Measurements from ENCODE around the gene ELK3.

Gene ELK3

GRCh38 chr12:96221391-96221790 lies 27.2 kb downstream of the ELK3 start:
- no peak overlapping the region for H3K4me3 ChIP-seq (ENCODE audit: low read length)
- no peaks in the 10 kb centered on the region for H3K4me1 ChIP-seq (ENCODE audit: control insufficient read depth, insufficient read depth, low read length)
- H3K9me3 ChIP-seq (ENCODE audit: control insufficient read depth, low read length), result no peaks in the 10 kb centered on the region
- no peaks in the 10 kb centered on the region for H3K27me3 ChIP-seq (ENCODE audit: control insufficient read depth, insufficient read depth, low read length)
- no peak overlapping the region for H3K9ac ChIP-seq (ENCODE audit: low read length)
- H3K36me3 ChIP-seq (ENCODE audit: control insufficient read depth, insufficient read depth, low read length), result no peaks in the 10 kb centered on the region

GRCh38 chr12:96223411-96224218 lies 29.4 kb downstream of the ELK3 start:
- Histone ChIP-seq H3K27me3 (ENCODE audit: control insufficient read depth, insufficient read depth, low read length) (no peaks in the 10 kb centered on the region), H3K36me3 (ENCODE audit: control insufficient read depth, insufficient read depth, low read length) (no peaks in the 10 kb centered on the region), H3K9me3 (ENCODE audit: control insufficient read depth, low read length) (no peaks in the 10 kb centered on the region), H3K4me3 (ENCODE audit: low read length) (no peak overlapping the region), H3K4me1 (ENCODE audit: control insufficient read depth, insufficient read depth, low read length) (no peaks in the 10 kb centered on the region), H3K9ac (ENCODE audit: low read length) (no peak overlapping the region)

GRCh38 chr12:96224219-96224615 lies 30.0 kb downstream of the ELK3 start:
- Histone ChIP-seq H3K36me3 (ENCODE audit: control insufficient read depth, insufficient read depth, low read length) (no peaks in the 10 kb centered on the region), H3K4me3 (ENCODE audit: low read length) (no peak overlapping the region), H3K9ac (ENCODE audit: low read length) (no peak overlapping the region), H3K4me1 (ENCODE audit: control insufficient read depth, insufficient read depth, low read length) (no peaks in the 10 kb centered on the region), H3K9me3 (ENCODE audit: control insufficient read depth, low read length) (no peaks in the 10 kb centered on the region), H3K27me3 (ENCODE audit: control insufficient read depth, insufficient read depth, low read length) (no peaks in the 10 kb centered on the region)

- Histone ChIP-seq H3K4me1 (ENCODE audit: control insufficient read depth, insufficient read depth, low read length) (no peaks in the 10 kb centered on the region), H3K36me3 (ENCODE audit: control insufficient read depth, insufficient read depth, low read length) (no peaks in the 10 kb centered on the region), H3K4me3 (ENCODE audit: low read length) (no peak overlapping the region), H3K9me3 (ENCODE audit: control insufficient read depth, low read length) (no peaks in the 10 kb centered on the region), H3K9ac (ENCODE audit: low read length) (no peak overlapping the region), H3K27me3 (ENCODE audit: control insufficient read depth, insufficient read depth, low read length) (no peaks in the 10 kb centered on the region)
Measured at GRCh38 chr12:96225044-96225855, 31.1 kb downstream of the ELK3 start.

- no peak overlapping the region for H3K9ac ChIP-seq (ENCODE audit: low read length)
- no peaks in the 10 kb centered on the region for H3K27me3 ChIP-seq (ENCODE audit: control insufficient read depth, insufficient read depth, low read length)
- H3K4me1 ChIP-seq (ENCODE audit: control insufficient read depth, insufficient read depth, low read length), result no peaks in the 10 kb centered on the region
- H3K9me3 ChIP-seq (ENCODE audit: control insufficient read depth, low read length), result no peaks in the 10 kb centered on the region
- H3K4me3 ChIP-seq (ENCODE audit: low read length), result no peak overlapping the region
- no peaks in the 10 kb centered on the region for H3K36me3 ChIP-seq (ENCODE audit: control insufficient read depth, insufficient read depth, low read length)
Measured at GRCh38 chr12:96225994-96226399, 31.8 kb downstream of the ELK3 start.

GRCh38 chr12:96226401-96226800 lies 32.2 kb downstream of the ELK3 start:
- no peaks in the 10 kb centered on the region for H3K27me3 ChIP-seq (ENCODE audit: control insufficient read depth, insufficient read depth, low read length)
- no peaks in the 10 kb centered on the region for H3K4me1 ChIP-seq (ENCODE audit: control insufficient read depth, insufficient read depth, low read length)
- no peak overlapping the region for H3K9ac ChIP-seq (ENCODE audit: low read length)
- no peaks in the 10 kb centered on the region for H3K36me3 ChIP-seq (ENCODE audit: control insufficient read depth, insufficient read depth, low read length)
- no peaks in the 10 kb centered on the region for H3K9me3 ChIP-seq (ENCODE audit: control insufficient read depth, low read length)
- no peak overlapping the region for H3K4me3 ChIP-seq (ENCODE audit: low read length)

- no peaks in the 10 kb centered on the region for H3K4me1 ChIP-seq (ENCODE audit: control insufficient read depth, insufficient read depth, low read length)
- no peaks in the 10 kb centered on the region for H3K36me3 ChIP-seq (ENCODE audit: control insufficient read depth, insufficient read depth, low read length)
- H3K9ac ChIP-seq (ENCODE audit: low read length), result no peak overlapping the region
- H3K9me3 ChIP-seq (ENCODE audit: control insufficient read depth, low read length), result no peaks in the 10 kb centered on the region
- H3K4me3 ChIP-seq (ENCODE audit: low read length), result no peak overlapping the region
- H3K27me3 ChIP-seq (ENCODE audit: control insufficient read depth, insufficient read depth, low read length), result no peaks in the 10 kb centered on the region
Measured at GRCh38 chr12:96226801-96227348, 32.7 kb downstream of the ELK3 start.

- H3K4me3 ChIP-seq (ENCODE audit: low read length), result no peak overlapping the region
- no peaks in the 10 kb centered on the region for H3K4me1 ChIP-seq (ENCODE audit: control insufficient read depth, insufficient read depth, low read length)
- no peaks in the 10 kb centered on the region for H3K36me3 ChIP-seq (ENCODE audit: control insufficient read depth, insufficient read depth, low read length)
- H3K9me3 ChIP-seq (ENCODE audit: control insufficient read depth, low read length), result no peaks in the 10 kb centered on the region
- no peak overlapping the region for H3K9ac ChIP-seq (ENCODE audit: low read length)
- H3K27me3 ChIP-seq (ENCODE audit: control insufficient read depth, insufficient read depth, low read length), result no peaks in the 10 kb centered on the region
Measured at GRCh38 chr12:96227365-96228106, 33.4 kb downstream of the ELK3 start.

- Histone ChIP-seq H3K36me3 (ENCODE audit: control insufficient read depth, insufficient read depth, low read length) (no peaks in the 10 kb centered on the region), H3K9ac (ENCODE audit: low read length) (no peak overlapping the region), H3K27me3 (ENCODE audit: control insufficient read depth, insufficient read depth, low read length) (no peaks in the 10 kb centered on the region), H3K9me3 (ENCODE audit: control insufficient read depth, low read length) (no peaks in the 10 kb centered on the region), H3K4me1 (ENCODE audit: control insufficient read depth, insufficient read depth, low read length) (peaks cover 2% of the 10 kb centered on the region), H3K4me3 (ENCODE audit: low read length) (no peak overlapping the region)
Measured at GRCh38 chr12:96228566-96229248, 34.5 kb downstream of the ELK3 start.

- no peak overlapping the region for H3K4me3 ChIP-seq (ENCODE audit: low read length)
- no peaks in the 10 kb centered on the region for H3K36me3 ChIP-seq (ENCODE audit: control insufficient read depth, insufficient read depth, low read length)
- peaks cover 5% of the 10 kb centered on the region for H3K4me1 ChIP-seq (ENCODE audit: control insufficient read depth, insufficient read depth, low read length)
- no peak overlapping the region for H3K9ac ChIP-seq (ENCODE audit: low read length)
- H3K27me3 ChIP-seq (ENCODE audit: control insufficient read depth, insufficient read depth, low read length), result no peaks in the 10 kb centered on the region
- no peaks in the 10 kb centered on the region for H3K9me3 ChIP-seq (ENCODE audit: control insufficient read depth, low read length)
Measured at GRCh38 chr12:96230646-96231045, 36.5 kb downstream of the ELK3 start.

- no peak overlapping the region for H3K4me3 ChIP-seq (ENCODE audit: low read length)
- H3K27me3 ChIP-seq (ENCODE audit: control insufficient read depth, insufficient read depth, low read length), result no peaks in the 10 kb centered on the region
- no peaks in the 10 kb centered on the region for H3K36me3 ChIP-seq (ENCODE audit: control insufficient read depth, insufficient read depth, low read length)
- H3K9me3 ChIP-seq (ENCODE audit: control insufficient read depth, low read length), result no peaks in the 10 kb centered on the region
- H3K9ac ChIP-seq (ENCODE audit: low read length), result no peak overlapping the region
- H3K4me1 ChIP-seq (ENCODE audit: control insufficient read depth, insufficient read depth, low read length), result peaks cover 29% of the 10 kb centered on the region
Measured at GRCh38 chr12:96233168-96233567, 39.0 kb downstream of the ELK3 start.

Data from mucosa of stomach (tissue), 1 donor.